Neural progenitor cell (in vitro differentiated cells): ENCODE data around the gene DPYD. TPM values are rescaled to one million over a fixed set of nuclear protein-coding genes. Genes with fewer than 3 reads are reported as not detected.

ENCODE experiments used
- DNase-seq: peaks from one replicate; pipeline ENCODE4 v3.0.0-alpha.2; 2016; ENCODE audit warnings: low spot score
- H2AFZ ChIP-seq: fragments of 200-600 bp; sonication (generic); replicated peaks from 2 replicates; pipeline ENCODE4 v1.6.1; 2016; ENCODE audit warnings: antibody characterized with exemption
- H3F3A ChIP-seq: fragments of 200-600 bp; sonication (generic); 2 replicates; pipeline ENCODE4 v1.6.1; 2016; ENCODE audit warnings: antibody characterized with exemption, low read depth
- H3K27ac ChIP-seq: fragments of 200-600 bp; sonication (generic); 2 replicates; pipeline ENCODE4 v1.5.1; 2016; ENCODE audit warnings: mild to moderate bottlenecking
- H3K27me3 ChIP-seq: fragments of 200-600 bp; sonication (generic); 2 replicates; pipeline ENCODE4 v1.6.1; 2016; ENCODE audit warnings: mild to moderate bottlenecking, moderate library complexity
- H3K36me3 ChIP-seq: fragments of 200-600 bp; sonication (generic); 2 replicates; pipeline ENCODE4 v1.5.1; 2016
- H3K4me1 ChIP-seq: fragments of 200-600 bp; sonication (generic); 2 replicates; pipeline ENCODE4 v1.6.1; 2016; ENCODE audit warnings: mixed run types
- H3K4me2 ChIP-seq: fragments of 200-600 bp; sonication (generic); 2 replicates; pipeline ENCODE4 v1.6.1; 2016
- H3K4me3 ChIP-seq: fragments of 200-600 bp; sonication (generic); 2 replicates; pipeline ENCODE4 v1.5.1; 2016
- H3K79me2 ChIP-seq: fragments of 200-600 bp; sonication (generic); 2 replicates; pipeline ENCODE4 v1.6.1; 2016; ENCODE audit warnings: low read depth
- H3K9ac ChIP-seq: fragments of 200-600 bp; sonication (generic); 2 replicates; pipeline ENCODE4 v1.6.1; 2016
- H3K9me3 ChIP-seq: fragments of 200-600 bp; sonication (generic); 2 replicates; pipeline ENCODE4 v1.5.1; 2016; ENCODE audit warnings: low read depth
- H4K20me1 ChIP-seq: fragments of 200-600 bp; sonication (generic); 2 replicates; pipeline ENCODE4 v1.6.1; 2016; ENCODE audit warnings: low read depth
- H3K27ac Mint-ChIP-seq: 3 replicates; pipeline ENCODE4 v1.8.0; 2021; ENCODE audit warnings: mixed read lengths
- H3K27me3 Mint-ChIP-seq: 2 replicates; pipeline ENCODE4 v1.8.0; 2022; ENCODE audit warnings: low read depth, mild to moderate bottlenecking, inconsistent platforms, moderate library complexity, mixed read lengths; ENCODE audit not compliant: insufficient read depth
- H3K36me3 Mint-ChIP-seq: 3 replicates; pipeline ENCODE4 v1.8.0; 2021; ENCODE audit warnings: mixed read lengths
- H3K4me1 Mint-ChIP-seq: 3 replicates; pipeline ENCODE4 v1.8.0; 2021; ENCODE audit warnings: mixed read lengths
- H3K4me3 Mint-ChIP-seq: 3 replicates; pipeline ENCODE4 v1.8.0; 2021; ENCODE audit warnings: mild to moderate bottlenecking, moderate library complexity, mixed read lengths
- H3K9me3 Mint-ChIP-seq: 3 replicates; pipeline ENCODE4 v1.8.0; 2020; ENCODE audit warnings: mixed read lengths
- CTCF ChIP-seq: fragments of 200-600 bp; sonication (generic); IDR thresholded peaks from 2 replicates; pipeline ENCODE4 v1.5.1; 2017; ENCODE audit warnings: antibody characterized with exemption, mild to moderate bottlenecking
- EZH2 ChIP-seq: fragments of 200-600 bp; sonication (generic); IDR thresholded peaks from 2 replicates; pipeline ENCODE4 v1.6.1; 2017; ENCODE audit warnings: antibody characterized with exemption, mild to moderate bottlenecking, moderate library complexity
- EZH2phosphoT487 ChIP-seq: fragments of 200-600 bp; sonication (generic); IDR thresholded peaks from 2 replicates; pipeline ENCODE4 v1.6.1; 2017; ENCODE audit warnings: antibody characterized with exemption
- total RNA-seq: library from RNA; depleted of rRNA; stranded (reverse); fragments of >200 nt; gene quantifications from 2 replicates; pipeline ENCODE4 v1.2.3, GENCODE V29; 2015; ENCODE audit warnings: low replicate concordance

Gene DPYD
- total RNA-seq, 1 donor from 2014 or later = 0.43 TPM

- H3K9me3 Mint-ChIP-seq = no peaks in the 10 kb centered on the region
- no peak overlapping the region for H2AFZ ChIP-seq
- no peak overlapping the region for H3K27ac ChIP-seq
- no peak for TF ChIP-seq EZH2phosphoT487
- no peak for TF ChIP-seq CTCF
- TF ChIP-seq EZH2 = no peak
- H3K4me2 ChIP-seq = no peak overlapping the region
- H3F3A ChIP-seq = no peaks in the 10 kb centered on the region
- peaks cover 10% of the 10 kb centered on the region for H3K4me1 Mint-ChIP-seq
- no peaks in the 10 kb centered on the region for H3K36me3 ChIP-seq
- DNase-seq = no peak
- no peaks in the 10 kb centered on the region for H3K79me2 ChIP-seq
- H3K27ac Mint-ChIP-seq = no peak overlapping the region
- H3K4me3 Mint-ChIP-seq = no peak overlapping the region
- H3K9ac ChIP-seq = no peak overlapping the region
- H3K27me3 ChIP-seq = no peaks in the 10 kb centered on the region
- H4K20me1 ChIP-seq = no peaks in the 10 kb centered on the region
- H3K36me3 Mint-ChIP-seq = no peaks in the 10 kb centered on the region
- no peaks in the 10 kb centered on the region for H3K9me3 ChIP-seq
- no peak overlapping the region for H3K4me3 ChIP-seq
- no peaks in the 10 kb centered on the region for H3K27me3 Mint-ChIP-seq
- no peaks in the 10 kb centered on the region for H3K4me1 ChIP-seq
These were observed 846.1 kb downstream of the DPYD start for GRCh38 chr1:97074771-97075170.

- H2AFZ ChIP-seq = no peak overlapping the region
- no peak overlapping the region for H3K9ac ChIP-seq
- no peaks in the 10 kb centered on the region for H3K36me3 ChIP-seq
- H3K4me3 ChIP-seq = no peak overlapping the region
- no peaks in the 10 kb centered on the region for H3K27me3 ChIP-seq
- H3K9me3 ChIP-seq = no peaks in the 10 kb centered on the region
- H3F3A ChIP-seq = no peaks in the 10 kb centered on the region
- no peak overlapping the region for H3K4me3 Mint-ChIP-seq
- no peak for DNase-seq
- no peaks in the 10 kb centered on the region for H3K36me3 Mint-ChIP-seq
- no peaks in the 10 kb centered on the region for H3K9me3 Mint-ChIP-seq
- H3K4me1 Mint-ChIP-seq = peaks cover 2% of the 10 kb centered on the region
- no peaks in the 10 kb centered on the region for H3K4me1 ChIP-seq
- no peaks in the 10 kb centered on the region for H3K27me3 Mint-ChIP-seq
- H3K4me2 ChIP-seq = no peak overlapping the region
- H3K27ac ChIP-seq = no peak overlapping the region
- TF ChIP-seq CTCF (no peak), EZH2 (no peak), EZH2phosphoT487 (no peak)
- no peaks in the 10 kb centered on the region for H4K20me1 ChIP-seq
- no peak overlapping the region for H3K27ac Mint-ChIP-seq
- no peaks in the 10 kb centered on the region for H3K79me2 ChIP-seq
These were observed 846.9 kb downstream of the DPYD start for GRCh38 chr1:97073936-97074335.

- no peak for DNase-seq
- Histone ChIP-seq H3K4me3 (no peak overlapping the region), H4K20me1 (no peaks in the 10 kb centered on the region), H3K9me3 (no peaks in the 10 kb centered on the region), H3K9ac (no peak overlapping the region), H2AFZ (no peak overlapping the region), H3K27me3 (no peaks in the 10 kb centered on the region), H3K4me2 (no peak overlapping the region), H3F3A (no peaks in the 10 kb centered on the region), H3K36me3 (no peaks in the 10 kb centered on the region), H3K27ac (no peak overlapping the region), H3K4me1 (no peaks in the 10 kb centered on the region), H3K79me2 (no peaks in the 10 kb centered on the region)
- no peaks in the 10 kb centered on the region for H3K27me3 Mint-ChIP-seq
- no peaks in the 10 kb centered on the region for H3K36me3 Mint-ChIP-seq
- no peaks in the 10 kb centered on the region for H3K4me1 Mint-ChIP-seq
- H3K9me3 Mint-ChIP-seq = no peaks in the 10 kb centered on the region
- TF ChIP-seq EZH2 (no peak), EZH2phosphoT487 (no peak), CTCF (no peak)
- no peak overlapping the region for H3K4me3 Mint-ChIP-seq
- no peak overlapping the region for H3K27ac Mint-ChIP-seq
These were observed 847.7 kb downstream of the DPYD start for GRCh38 chr1:97073169-97073568.

GRCh38 chr1:97071173-97071572 is 849.7 kb downstream of the DPYD start:
- TF ChIP-seq EZH2phosphoT487 (no peak), EZH2 (no peak), CTCF (no peak)
- H3K27ac ChIP-seq = no peak overlapping the region
- H4K20me1 ChIP-seq = no peaks in the 10 kb centered on the region
- Mint-ChIP-seq H3K4me3 (no peak overlapping the region), H3K9me3 (no peaks in the 10 kb centered on the region), H3K27me3 (no peaks in the 10 kb centered on the region), H3K4me1 (no peaks in the 10 kb centered on the region), H3K36me3 (no peaks in the 10 kb centered on the region), H3K27ac (no peak overlapping the region)
- H3K79me2 ChIP-seq = no peaks in the 10 kb centered on the region
- no peak overlapping the region for H3K4me2 ChIP-seq
- H3K27me3 ChIP-seq = no peaks in the 10 kb centered on the region
- H3K36me3 ChIP-seq = no peaks in the 10 kb centered on the region
- H3F3A ChIP-seq = no peaks in the 10 kb centered on the region
- H3K4me3 ChIP-seq = no peak overlapping the region
- no peak overlapping the region for H3K9ac ChIP-seq
- no peak overlapping the region for H2AFZ ChIP-seq
- no peaks in the 10 kb centered on the region for H3K9me3 ChIP-seq
- H3K4me1 ChIP-seq = no peaks in the 10 kb centered on the region
- no peak for DNase-seq
